SK-N-MC (cell line): ENCODE results near the gene PHKA2.
A peak's percentile ranks its signal among the peaks of the same experiment; 100 is the strongest.

Experiments used
- DNase-seq: peaks from one replicate; pipeline ENCODE4 v3.0.0-alpha.2; 2011; ENCODE audit warnings: low read depth, low spot score
- H3K27ac ChIP-seq: fragments of 200-600 bp; sonication (generic); 2 replicates; pipeline ENCODE4 v1.5.1; 2016; ENCODE audit warnings: mixed run types
- H3K36me3 ChIP-seq: fragments of 200-600 bp; sonication (generic); 2 replicates; pipeline ENCODE4 v1.6.1; 2017; ENCODE audit warnings: antibody characterized with exemption, low read length, mixed read lengths; ENCODE audit not compliant: insufficient read depth
- H3K4me3 ChIP-seq: fragments of 200-600 bp; sonication (generic); 2 replicates; pipeline ENCODE4 v1.5.1; 2016
- H3K9ac ChIP-seq: fragments of 200-600 bp; sonication (generic); 2 replicates; pipeline ENCODE4 v1.8.0; 2017; ENCODE audit warnings: mixed run types, mixed read lengths; ENCODE audit not compliant: insufficient read length
- H3K9me3 ChIP-seq: fragments of 200-600 bp; sonication (generic); 2 replicates; pipeline ENCODE4 v1.6.1; 2017; ENCODE audit warnings: low read depth, mild to moderate bottlenecking, antibody characterized with exemption, low read length, moderate library complexity, mixed read lengths
- EZH2 ChIP-seq: fragments of 200-600 bp; sonication (generic); IDR thresholded peaks from one replicate; pipeline ENCODE4 v1.6.1; 2017; ENCODE audit warnings: antibody characterized with exemption
- FOXP2 ChIP-seq: optimal IDR thresholded peaks from 2 replicates; pipeline ENCODE3; 2011; ENCODE audit warnings: mild to moderate bottlenecking, moderate library complexity; ENCODE audit not compliant: insufficient read depth; ENCODE audit errors: extremely low read length, control extremely low read depth
- POLR2AphosphoS5 ChIP-seq: IDR thresholded peaks from 2 replicates; pipeline ENCODE4 v1.6.1; 2012; ENCODE audit warnings: mild to moderate bottlenecking, low read depth, low read length, borderline replicate concordance

Gene PHKA2

DNA sequence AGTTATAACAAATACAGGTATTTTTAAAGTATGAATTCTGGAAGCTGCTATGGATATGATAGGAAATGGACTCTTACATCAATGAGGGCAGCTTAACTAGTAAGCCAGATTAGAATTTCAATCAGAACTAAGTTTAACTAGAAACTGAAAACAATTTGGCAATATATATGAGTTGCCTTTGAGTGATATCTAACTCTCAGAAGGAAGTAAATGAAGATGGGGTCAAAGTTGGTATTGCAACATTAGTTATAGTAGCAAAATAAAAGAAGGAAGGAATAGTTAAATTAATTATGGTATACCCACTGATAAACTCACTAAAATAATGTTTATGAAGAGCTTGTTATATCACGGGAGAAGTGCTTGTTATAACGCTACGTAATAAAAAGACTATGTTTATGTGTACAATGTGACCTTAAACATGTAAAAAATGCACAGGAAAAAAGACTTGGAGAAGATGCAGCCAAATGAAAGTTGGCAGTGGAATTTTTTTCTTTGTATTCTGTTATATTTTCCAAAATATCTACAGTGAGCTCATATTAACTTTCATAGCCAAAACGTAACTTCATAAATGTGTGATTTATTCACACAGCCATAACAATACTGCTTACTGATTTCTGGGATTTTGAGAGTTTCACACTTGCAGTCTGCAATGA is 34.5 kb downstream of the PHKA2 start:
- H3K9ac ChIP-seq: no peak overlapping the region
- no peaks in the 10 kb centered on the region for H3K9me3 ChIP-seq
- DNase-seq: no peak
- no peak overlapping the region for H3K27ac ChIP-seq
- H3K36me3 ChIP-seq: peaks cover 8% of the 10 kb centered on the region; the same call in 1 of the 2 replicates
- TF ChIP-seq EZH2 (no peak), POLR2AphosphoS5 (no peak), FOXP2 (no peak)
- H3K4me3 ChIP-seq: no peak overlapping the region

DNA sequence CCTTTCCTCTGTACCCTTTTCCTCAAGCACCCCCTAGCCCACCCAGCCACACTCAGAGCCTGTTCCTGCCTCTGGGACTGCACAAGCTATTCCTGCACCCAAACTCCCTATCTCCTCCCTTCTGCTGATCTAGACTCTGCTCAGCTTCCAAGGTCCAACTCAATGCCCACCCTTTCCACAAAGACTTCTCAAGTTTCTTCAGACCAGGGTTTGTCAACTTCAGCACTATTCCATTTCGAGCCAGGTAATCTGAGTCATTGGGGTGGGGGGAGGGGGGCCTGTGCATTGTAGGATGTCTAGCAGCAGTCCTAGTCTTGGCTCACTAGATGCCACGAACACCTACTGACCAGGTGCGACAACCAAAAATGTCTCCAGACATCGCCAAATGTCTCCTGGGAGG is 37.3 kb downstream of the PHKA2 start:
- Histone ChIP-seq H3K36me3 (peaks cover 17% of the 10 kb centered on the region), H3K9ac (no peak overlapping the region), H3K27ac (no peak overlapping the region), H3K4me3 (no peak overlapping the region), H3K9me3 (no peaks in the 10 kb centered on the region)
- no peak for DNase-seq
- TF ChIP-seq POLR2AphosphoS5 (no peak), FOXP2 (no peak), EZH2 (no peak)

DNA sequence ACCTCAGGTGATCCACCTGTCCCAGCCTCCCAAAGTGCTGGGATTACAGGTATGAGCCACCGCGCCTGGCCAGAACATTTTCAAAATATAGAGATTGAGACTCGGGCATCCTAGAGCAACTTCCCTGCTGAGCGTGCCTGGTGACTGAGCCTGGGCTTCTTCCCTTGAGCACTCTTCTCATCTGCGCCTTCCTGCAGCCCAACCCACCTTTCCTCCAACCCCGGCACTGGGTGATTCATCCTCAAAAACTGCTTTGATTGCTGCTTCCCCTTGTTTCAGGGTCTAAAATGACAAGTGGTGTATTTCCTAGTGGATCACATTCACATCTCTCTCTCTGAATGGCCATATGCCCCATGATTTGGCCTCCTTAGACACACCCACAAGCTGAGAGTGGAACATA is 37.8 kb downstream of the PHKA2 start:
- H3K36me3 ChIP-seq: peaks cover 22% of the 10 kb centered on the region
- no peak overlapping the region for H3K9ac ChIP-seq
- no peak overlapping the region for H3K27ac ChIP-seq
- H3K9me3 ChIP-seq: no peaks in the 10 kb centered on the region
- TF ChIP-seq EZH2 (no peak), FOXP2 (no peak), POLR2AphosphoS5 (no peak)
- no peak overlapping the region for H3K4me3 ChIP-seq
- no peak for DNase-seq

DNA sequence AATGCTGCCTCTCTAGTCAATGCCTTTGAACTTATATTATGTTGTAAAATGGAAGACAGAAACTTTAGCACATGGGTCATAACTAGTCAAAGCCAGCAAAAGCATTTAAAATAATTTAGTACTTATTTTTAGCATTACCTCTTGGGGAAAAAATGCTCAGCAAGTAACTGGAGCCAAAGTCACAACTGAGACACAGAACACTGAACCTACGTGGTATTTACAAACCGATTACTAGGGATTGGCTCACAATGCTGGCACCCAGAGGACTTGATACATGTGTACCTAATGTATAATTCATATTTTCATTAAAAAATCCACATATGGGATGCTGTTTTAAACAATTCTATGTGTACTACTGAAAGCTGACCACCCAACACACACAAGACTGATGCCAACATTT is 38.4 kb downstream of the PHKA2 start:
- DNase-seq: no peak
- Histone ChIP-seq H3K9ac (no peak overlapping the region), H3K9me3 (no peaks in the 10 kb centered on the region), H3K27ac (no peak overlapping the region), H3K4me3 (no peak overlapping the region), H3K36me3 (peaks cover 26% of the 10 kb centered on the region)
- TF ChIP-seq EZH2 (no peak), FOXP2 (no peak), POLR2AphosphoS5 (no peak)

DNA sequence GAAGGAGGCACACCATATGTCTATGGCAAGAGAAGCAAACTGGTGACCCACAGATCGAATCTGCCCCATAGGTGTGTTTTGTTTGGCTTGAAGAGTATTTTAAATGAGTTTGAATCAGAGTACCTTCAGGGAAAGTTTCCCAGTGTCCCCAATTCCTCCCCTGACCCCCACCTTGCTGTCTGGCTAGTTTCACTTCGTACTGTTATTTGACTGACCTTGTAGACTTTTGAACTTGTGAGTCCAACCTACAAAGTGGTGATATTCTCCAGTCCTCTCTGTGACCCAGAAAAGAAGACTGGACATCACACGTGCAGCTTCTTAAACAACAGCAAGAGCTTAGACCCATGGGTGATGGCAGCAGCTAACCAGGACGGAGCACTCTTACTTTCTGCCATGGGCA is 39.4 kb downstream of the PHKA2 start:
- H3K4me3 ChIP-seq: no peak overlapping the region
- no peaks in the 10 kb centered on the region for H3K9me3 ChIP-seq
- no peak overlapping the region for H3K9ac ChIP-seq
- H3K36me3 ChIP-seq: peaks cover 27% of the 10 kb centered on the region
- no peak for TF ChIP-seq POLR2AphosphoS5
- no peak for TF ChIP-seq FOXP2
- no peak for TF ChIP-seq EZH2
- DNase-seq: no peak
- no peak overlapping the region for H3K27ac ChIP-seq

DNA sequence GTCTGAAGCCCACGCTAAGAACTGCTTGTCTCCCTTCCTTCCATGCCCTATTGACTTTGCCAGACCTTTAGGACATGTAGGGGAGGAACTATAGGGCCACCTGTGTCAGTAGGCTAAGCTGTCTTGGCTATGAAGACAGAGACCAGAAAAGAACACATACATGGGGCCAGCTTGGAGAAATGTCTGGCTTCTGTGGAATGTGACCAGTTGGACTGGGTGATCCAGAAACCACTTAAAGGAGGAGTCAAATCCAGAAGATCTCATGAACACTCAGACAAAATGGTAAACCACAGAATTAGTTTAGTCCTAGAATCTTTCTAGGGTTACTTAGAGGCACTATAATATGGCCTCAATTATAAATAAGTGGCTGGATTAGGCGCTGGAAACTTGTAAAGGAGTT is 42.0 kb downstream of the PHKA2 start:
- no peak overlapping the region for H3K4me3 ChIP-seq
- H3K9me3 ChIP-seq: no peaks in the 10 kb centered on the region
- no peak overlapping the region for H3K9ac ChIP-seq
- DNase-seq: no peak
- H3K27ac ChIP-seq: no peak overlapping the region
- H3K36me3 ChIP-seq: peaks cover 19% of the 10 kb centered on the region; the same call in 1 of the 2 replicates
- TF ChIP-seq EZH2 (no peak), POLR2AphosphoS5 (no peak), FOXP2 (no peak)

DNA sequence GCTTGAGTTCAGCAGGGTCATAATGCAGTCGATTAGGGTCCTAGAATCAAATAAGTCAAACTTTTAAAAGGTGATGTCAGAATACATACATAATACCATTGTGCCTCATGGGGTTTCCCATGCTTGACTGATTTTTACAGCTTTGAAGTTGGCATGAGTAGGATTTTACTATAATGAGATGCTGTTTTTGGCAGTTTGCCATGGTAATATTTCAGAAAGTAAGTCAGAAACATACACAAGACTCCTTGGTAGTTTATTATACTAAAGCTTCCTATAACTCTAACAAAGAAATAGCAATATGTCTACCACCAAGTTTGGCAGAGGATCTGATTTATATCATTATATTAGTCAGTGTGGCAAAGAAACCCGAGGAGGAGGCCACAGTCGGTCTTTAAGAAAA is 45.2 kb downstream of the PHKA2 start:
- TF ChIP-seq FOXP2 (no peak), POLR2AphosphoS5 (peak; percentile 38; the same call in 1 of the 2 replicates)
- Histone ChIP-seq H3K4me3 (no peak overlapping the region), H3K36me3 (peaks cover 26% of the 10 kb centered on the region), H3K9ac (no peak overlapping the region), H3K9me3 (no peaks in the 10 kb centered on the region), H3K27ac (peak overlapping the region; percentile 73; the same call in 1 of the 2 replicates)
- peak; percentile 92 for DNase-seq

DNA sequence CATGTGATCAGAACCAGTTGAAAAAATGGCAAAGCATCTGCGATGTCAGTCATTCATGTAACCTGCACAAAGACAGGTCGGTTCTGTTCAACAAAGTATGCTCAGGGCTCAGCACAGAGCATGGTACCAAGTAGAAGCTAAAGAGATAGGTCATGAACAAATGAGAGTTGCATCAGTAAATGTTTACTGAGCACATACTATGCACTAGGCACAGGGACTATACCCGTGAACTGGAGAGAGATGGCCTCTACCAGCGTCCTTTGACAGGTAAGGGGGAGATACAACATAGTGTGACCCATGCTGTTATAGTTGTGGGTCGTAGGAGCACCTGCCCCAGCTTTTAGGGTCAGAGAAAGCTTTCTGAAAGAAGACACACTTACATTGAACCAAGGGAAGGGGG is 46.7 kb downstream of the PHKA2 start:
- H3K27ac ChIP-seq: no peak overlapping the region
- H3K4me3 ChIP-seq: no peak overlapping the region
- no peak overlapping the region for H3K9ac ChIP-seq
- TF ChIP-seq EZH2: no peak
- no peak for TF ChIP-seq FOXP2
- TF ChIP-seq POLR2AphosphoS5: no peak
- no peak for DNase-seq
- H3K36me3 ChIP-seq: peaks cover 17% of the 10 kb centered on the region
- no peaks in the 10 kb centered on the region for H3K9me3 ChIP-seq

DNA sequence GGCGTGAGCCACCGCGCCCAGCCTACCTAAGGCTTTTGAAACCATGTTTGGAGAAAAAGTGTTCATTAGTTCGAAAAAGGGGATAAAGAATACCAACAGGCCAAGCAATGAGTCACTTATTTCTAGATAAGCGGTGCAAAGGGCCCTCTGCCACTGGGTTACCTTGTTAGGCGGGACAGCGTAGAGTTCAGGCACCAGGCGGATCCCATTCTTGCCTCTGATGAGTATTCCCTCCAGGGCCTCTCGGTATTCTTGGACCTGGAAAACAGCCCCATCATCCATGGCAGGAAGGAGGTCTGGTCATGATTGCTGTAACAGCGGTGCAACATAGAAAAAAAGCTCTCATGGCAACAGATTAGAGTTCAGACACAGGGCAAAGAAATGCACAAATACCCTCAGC is 48.0 kb downstream of the PHKA2 start:
- Histone ChIP-seq H3K36me3 (peaks cover 15% of the 10 kb centered on the region), H3K9ac (no peak overlapping the region), H3K9me3 (no peaks in the 10 kb centered on the region), H3K27ac (no peak overlapping the region), H3K4me3 (no peak overlapping the region)
- TF ChIP-seq EZH2: no peak
- no peak for TF ChIP-seq POLR2AphosphoS5
- no peak for TF ChIP-seq FOXP2
- no peak for DNase-seq
